ENCODE measurements around the gene FOXA3.

FOXA3 gene

GRCh38 chr19:45913874-45914830, 50.0 kb downstream of the FOXA3 start, which contains the start of gene NANOS2:
Gene NANOS2, minus strand, starts transcription at chr19:45914778. Its CDS starts 85 bp downstream, at chr19:45914693.
- no peak for DNase-seq (ENCODE audit: low read depth)
- TF ChIP-seq CTCF (IDR thresholded peaks at IDR 0.05; ENCODE audit: control insufficient read depth, extremely low read depth, insufficient read depth) = no peak
- no peak within 1 kb of the TSS for H3K4me3 ChIP-seq (ENCODE audit: low read depth, low read length)

- TF ChIP-seq CTCF (IDR thresholded peaks at IDR 0.05; ENCODE audit: control insufficient read depth, extremely low read depth, insufficient read depth) = no peak
- no peak overlapping the region for H3K4me3 ChIP-seq (ENCODE audit: low read depth, low read length)
These were observed 53.4 kb downstream of the FOXA3 start for GRCh38 chr19:45917421-45918091.

GRCh38 chr19:45918721-45919120, 54.6 kb downstream of the FOXA3 start:
- no peak overlapping the region for H3K4me3 ChIP-seq (ENCODE audit: low read depth, low read length)
- no peak for TF ChIP-seq CTCF (IDR thresholded peaks at IDR 0.05; ENCODE audit: control insufficient read depth, extremely low read depth, insufficient read depth)
- no peak for DNase-seq (ENCODE audit: low read depth)

More at GRCh38 chr19:45917421-45918091, 53.4 kb downstream of the FOXA3 start:
- no peak for DNase-seq (ENCODE audit: low read depth)

- no peak for DNase-seq (ENCODE audit: low read depth)
- no peak overlapping the region for H3K4me3 ChIP-seq (ENCODE audit: low read depth, low read length)
- TF ChIP-seq CTCF (IDR thresholded peaks at IDR 0.05; ENCODE audit: control insufficient read depth, extremely low read depth, insufficient read depth) = no peak
These were observed 55.6 kb downstream of the FOXA3 start for GRCh38 chr19:45919678-45920077.

GRCh38 chr19:45920458-45920857, 56.3 kb downstream of the FOXA3 start:
- TF ChIP-seq CTCF (IDR thresholded peaks at IDR 0.05; ENCODE audit: control insufficient read depth, extremely low read depth, insufficient read depth) = no peak
- DNase-seq (ENCODE audit: low read depth) = no peak
- H3K4me3 ChIP-seq (ENCODE audit: low read depth, low read length) = no peak overlapping the region

- TF ChIP-seq CTCF (IDR thresholded peaks at IDR 0.05; ENCODE audit: control insufficient read depth, extremely low read depth, insufficient read depth) = no peak
- no peak for DNase-seq (ENCODE audit: low read depth)
- no peak overlapping the region for H3K4me3 ChIP-seq (ENCODE audit: low read depth, low read length)
These were observed 58.2 kb downstream of the FOXA3 start for GRCh38 chr19:45922281-45922680.
